Parathyroid adenoma (tissue), 2 donors: ENCODE data around the gene RASGRP1.

Source experiments
- H2AFZ ChIP-seq: fragments of 300-600 bp; sonication (generic); one replicate; pipeline ENCODE4 v1.7.0; 2017; ENCODE audit warnings: antibody characterized with exemption, mild to moderate bottlenecking
- H3K27ac ChIP-seq: fragments of 300-600 bp; sonication (generic); one replicate; pipeline ENCODE4 v1.7.0; 2017
- H3K27me3 ChIP-seq: fragments of 300-600 bp; sonication (generic); one replicate; pipeline ENCODE4 v1.7.0; 2017; ENCODE audit warnings: low read length; ENCODE audit not compliant: control insufficient read depth, insufficient read depth
- H3K36me3 ChIP-seq: fragments of 300-600 bp; sonication (generic); one replicate; pipeline ENCODE4 v1.7.0; 2017; ENCODE audit warnings: low read length; ENCODE audit not compliant: control insufficient read depth, insufficient read depth
- H3K4me1 ChIP-seq: fragments of 300-600 bp; sonication (generic); one replicate; pipeline ENCODE4 v1.7.0; 2017; ENCODE audit warnings: control low read depth
- H3K4me2 ChIP-seq: fragments of 300-600 bp; sonication (generic); one replicate; pipeline ENCODE4 v1.7.0; 2017; ENCODE audit warnings: low read length
- H3K4me3 ChIP-seq: fragments of 300-600 bp; sonication (generic); one replicate; pipeline ENCODE4 v1.7.0; 2017; ENCODE audit warnings: low read depth, low read length
- H3K79me2 ChIP-seq: fragments of 300-600 bp; sonication (generic); one replicate; pipeline ENCODE4 v1.7.0; 2017; ENCODE audit warnings: control low read depth
- H3K9ac ChIP-seq: fragments of 300-600 bp; sonication (generic); one replicate; pipeline ENCODE4 v1.7.0; 2017; ENCODE audit warnings: mild to moderate bottlenecking
- H3K9me3 ChIP-seq: fragments of 300-600 bp; sonication (generic); one replicate; pipeline ENCODE4 v1.7.0; 2017; ENCODE audit warnings: low read length; ENCODE audit not compliant: control insufficient read depth
- CTCF ChIP-seq: fragments of 300-600 bp; sonication (generic); IDR thresholded peaks from one replicate; pipeline ENCODE4 v1.7.0; 2017; ENCODE audit warnings: antibody characterized with exemption, mild to moderate bottlenecking
- donor health status: primary hyperparathyroidism.

RASGRP1 gene

GRCh38 chr15:38503496-38503895, 61.1 kb downstream of the RASGRP1 start:
- no peak overlapping the region for H3K9ac ChIP-seq
- H3K4me2 ChIP-seq: no peak overlapping the region
- no peaks in the 10 kb centered on the region for H3K36me3 ChIP-seq
- TF ChIP-seq CTCF: no peak
- H3K4me3 ChIP-seq: no peak overlapping the region
- no peak overlapping the region for H3K27ac ChIP-seq
- H3K4me1 ChIP-seq: no peaks in the 10 kb centered on the region
- H3K79me2 ChIP-seq: no peaks in the 10 kb centered on the region
- no peaks in the 10 kb centered on the region for H3K9me3 ChIP-seq
- H3K27me3 ChIP-seq: no peaks in the 10 kb centered on the region
- no peak overlapping the region for H2AFZ ChIP-seq

DNA sequence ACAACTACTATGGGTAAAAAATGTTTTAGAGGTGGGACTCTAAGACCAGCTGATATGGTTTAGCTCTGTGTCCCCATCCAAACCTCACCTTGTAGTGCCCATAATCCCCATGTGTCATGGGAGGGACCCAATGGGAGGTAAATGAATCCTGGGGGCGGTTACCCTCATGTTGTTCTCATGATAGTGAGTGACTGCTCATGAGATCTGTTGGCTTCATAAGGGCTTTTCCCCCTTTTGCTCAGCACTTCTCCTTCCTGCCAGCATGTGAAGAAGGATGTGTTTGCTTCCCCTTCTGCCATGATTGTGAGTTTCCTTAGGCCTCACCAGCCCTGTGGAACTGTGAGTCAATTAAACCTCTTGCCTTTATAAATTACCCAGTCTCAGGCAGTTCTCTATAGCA, 65.0 kb downstream of the RASGRP1 start:
- H3K4me2 ChIP-seq: no peak overlapping the region
- no peaks in the 10 kb centered on the region for H3K9me3 ChIP-seq
- no peaks in the 10 kb centered on the region for H3K27me3 ChIP-seq
- no peak overlapping the region for H3K4me3 ChIP-seq
- H3K9ac ChIP-seq: no peak overlapping the region
- no peak overlapping the region for H2AFZ ChIP-seq
- no peak overlapping the region for H3K27ac ChIP-seq
- no peaks in the 10 kb centered on the region for H3K36me3 ChIP-seq
- H3K4me1 ChIP-seq: no peaks in the 10 kb centered on the region
- no peaks in the 10 kb centered on the region for H3K79me2 ChIP-seq
- TF ChIP-seq CTCF: no peak

- Histone ChIP-seq H3K27ac (no peak overlapping the region), H3K27me3 (no peaks in the 10 kb centered on the region), H3K4me3 (no peak overlapping the region), H3K9me3 (no peaks in the 10 kb centered on the region), H2AFZ (no peak overlapping the region), H3K36me3 (no peaks in the 10 kb centered on the region), H3K4me2 (no peak overlapping the region), H3K79me2 (no peaks in the 10 kb centered on the region), H3K9ac (no peak overlapping the region), H3K4me1 (no peaks in the 10 kb centered on the region)
- TF ChIP-seq CTCF: no peak
Observed at GRCh38 chr15:38496151-38496550, 68.5 kb downstream of the RASGRP1 start.

DNA sequence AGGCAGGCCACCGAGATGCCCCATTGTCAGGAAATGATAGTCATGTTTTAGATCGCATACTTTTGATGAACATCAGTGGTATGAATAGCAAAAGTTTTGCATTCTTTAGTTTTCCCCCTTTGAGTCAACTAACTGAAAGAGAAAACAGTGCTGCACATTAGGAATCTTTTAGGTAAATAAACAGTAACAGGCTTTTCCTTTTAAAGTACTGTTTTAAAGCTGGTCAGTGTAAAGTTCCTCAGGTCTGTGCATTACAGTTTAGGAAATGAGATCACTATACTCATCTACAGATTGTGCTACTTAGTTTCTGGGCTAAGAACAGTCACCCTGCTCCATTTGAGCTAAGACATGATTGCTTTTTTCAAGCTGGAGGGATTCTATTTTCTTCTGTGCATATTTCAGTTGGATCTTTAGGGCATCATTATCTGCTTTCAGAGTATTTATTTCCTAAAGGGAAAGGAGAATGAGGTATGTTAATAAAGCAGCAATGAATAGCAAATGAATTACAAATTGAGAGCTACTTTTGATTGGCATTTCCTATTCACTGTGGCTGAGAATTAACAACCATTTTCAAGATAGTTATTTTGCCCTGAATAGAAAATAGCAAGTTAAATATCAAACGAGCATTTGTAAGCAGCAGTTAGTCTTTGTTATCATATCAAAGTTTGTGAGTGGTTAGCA, 74.2 kb downstream of the RASGRP1 start:
- H3K36me3 ChIP-seq: no peaks in the 10 kb centered on the region
- H3K4me2 ChIP-seq: no peak overlapping the region
- no peak overlapping the region for H3K27ac ChIP-seq
- no peaks in the 10 kb centered on the region for H3K79me2 ChIP-seq
- TF ChIP-seq CTCF: no peak
- H3K27me3 ChIP-seq: no peaks in the 10 kb centered on the region
- no peaks in the 10 kb centered on the region for H3K4me1 ChIP-seq
- no peak overlapping the region for H2AFZ ChIP-seq
- H3K9ac ChIP-seq: no peak overlapping the region
- H3K4me3 ChIP-seq: no peak overlapping the region
- no peaks in the 10 kb centered on the region for H3K9me3 ChIP-seq

GRCh38 chr15:38487378-38487777, 77.2 kb downstream of the RASGRP1 start:
- no peak overlapping the region for H3K4me2 ChIP-seq
- no peaks in the 10 kb centered on the region for H3K9me3 ChIP-seq
- no peak overlapping the region for H3K4me3 ChIP-seq
- H3K27ac ChIP-seq: no peak overlapping the region
- no peak overlapping the region for H3K9ac ChIP-seq
- H2AFZ ChIP-seq: no peak overlapping the region
- H3K27me3 ChIP-seq: no peaks in the 10 kb centered on the region
- no peak for TF ChIP-seq CTCF
- H3K79me2 ChIP-seq: no peaks in the 10 kb centered on the region
- H3K36me3 ChIP-seq: no peaks in the 10 kb centered on the region
- H3K4me1 ChIP-seq: no peaks in the 10 kb centered on the region
